BE2C (cell line): ENCODE data around the gene GOPC.

Experiments used
- DNase-seq: peaks from one replicate; pipeline ENCODE4 v3.0.0-alpha.2; 2020
- H3K27me3 ChIP-seq: fragments of 250-450 bp; sonication (Bioruptor Pico); 2 replicates; pipeline ENCODE4 v1.5.1; 2020; ENCODE audit warnings: mild to moderate bottlenecking
- H3K36me3 ChIP-seq: fragments of 250-450 bp; sonication (Bioruptor Pico); 2 replicates; pipeline ENCODE4 v1.5.1; 2020; ENCODE audit warnings: mild to moderate bottlenecking
- H3K4me1 ChIP-seq: fragments of 250-450 bp; sonication (Bioruptor Pico); 2 replicates; pipeline ENCODE4 v1.5.1; 2020
- H3K4me3 ChIP-seq: 2 replicates; pipeline ENCODE4 v1.5.1; 2011; ENCODE audit warnings: low read depth, low read length
- H3K9me3 ChIP-seq: fragments of 250-450 bp; sonication (Bioruptor Pico); 2 replicates; pipeline ENCODE4 v1.5.1; 2020
- TF ChIP-seq, protein P1 (sequence below): IDR thresholded peaks from 2 replicates; pipeline ENCODE4 v1.5.1; 2012; ENCODE audit warnings: mild to moderate bottlenecking, low read depth, low read length

GOPC gene

DNA sequence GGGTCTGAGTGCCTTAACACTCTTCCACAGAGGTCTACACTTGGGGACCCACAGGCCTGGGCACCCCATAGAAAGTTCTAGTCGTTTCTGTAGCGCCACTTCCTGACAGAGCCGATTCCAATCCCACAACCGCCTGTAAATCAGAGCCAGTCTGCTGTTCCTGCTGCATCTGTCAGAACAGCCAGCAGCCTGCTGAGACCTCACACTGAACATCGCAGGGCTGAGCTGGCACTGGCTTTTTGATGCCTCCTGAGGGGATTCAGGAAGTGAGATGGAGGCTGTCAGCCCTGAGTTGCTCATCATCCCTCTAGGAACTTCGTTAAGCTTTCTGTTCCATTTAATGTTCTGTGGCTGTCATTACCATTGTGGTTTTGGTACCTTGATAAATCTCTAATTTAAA lies 71.0 kb downstream of the GOPC start:
- DNase-seq, result no peak

DNA sequence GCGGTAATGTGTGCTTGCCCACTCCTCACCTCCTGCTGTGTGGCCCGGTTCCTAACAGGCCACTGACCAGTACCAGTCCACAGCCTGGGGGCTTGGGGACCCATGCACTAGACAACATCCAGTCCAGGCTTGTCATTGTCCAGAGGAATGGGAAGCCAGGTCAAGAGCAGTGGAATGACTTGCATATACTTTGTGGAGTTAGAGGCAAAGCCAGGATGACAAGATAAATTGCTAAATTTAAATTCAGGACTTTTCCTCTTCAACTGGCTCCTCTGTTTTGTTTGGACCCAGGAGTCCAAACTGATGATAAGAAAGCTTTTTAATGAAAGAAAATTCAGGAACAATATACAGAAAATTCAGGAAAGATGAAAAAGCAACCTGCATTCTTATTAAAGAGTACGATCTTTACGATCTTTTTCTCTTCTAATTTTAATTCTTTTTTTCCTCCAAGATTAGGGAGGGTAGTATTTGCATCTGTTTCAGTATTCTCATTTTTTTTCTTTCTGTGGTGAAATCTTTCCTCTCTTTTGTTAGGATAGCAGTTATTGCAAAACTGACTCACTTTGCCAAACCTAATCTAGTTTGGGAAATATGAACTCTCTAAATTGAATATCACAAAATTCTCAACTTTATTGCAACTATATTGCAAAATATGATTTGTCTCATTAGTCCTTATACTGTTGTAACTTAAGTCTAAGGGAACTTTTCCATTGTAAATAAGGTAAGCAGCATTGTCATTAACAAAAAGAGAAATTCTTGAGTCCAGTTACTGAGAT lies 71.7 kb downstream of the GOPC start:
- Histone ChIP-seq H3K27me3 (no peaks in the 10 kb centered on the region), H3K4me1 (peaks cover 4% of the 10 kb centered on the region; the same call in 1 of the 2 replicates), H3K36me3 (no peaks in the 10 kb centered on the region), H3K9me3 (no peaks in the 10 kb centered on the region), H3K4me3 (no peak overlapping the region)
- DNase-seq, result no peak
- TF ChIP-seq, protein P1, sequence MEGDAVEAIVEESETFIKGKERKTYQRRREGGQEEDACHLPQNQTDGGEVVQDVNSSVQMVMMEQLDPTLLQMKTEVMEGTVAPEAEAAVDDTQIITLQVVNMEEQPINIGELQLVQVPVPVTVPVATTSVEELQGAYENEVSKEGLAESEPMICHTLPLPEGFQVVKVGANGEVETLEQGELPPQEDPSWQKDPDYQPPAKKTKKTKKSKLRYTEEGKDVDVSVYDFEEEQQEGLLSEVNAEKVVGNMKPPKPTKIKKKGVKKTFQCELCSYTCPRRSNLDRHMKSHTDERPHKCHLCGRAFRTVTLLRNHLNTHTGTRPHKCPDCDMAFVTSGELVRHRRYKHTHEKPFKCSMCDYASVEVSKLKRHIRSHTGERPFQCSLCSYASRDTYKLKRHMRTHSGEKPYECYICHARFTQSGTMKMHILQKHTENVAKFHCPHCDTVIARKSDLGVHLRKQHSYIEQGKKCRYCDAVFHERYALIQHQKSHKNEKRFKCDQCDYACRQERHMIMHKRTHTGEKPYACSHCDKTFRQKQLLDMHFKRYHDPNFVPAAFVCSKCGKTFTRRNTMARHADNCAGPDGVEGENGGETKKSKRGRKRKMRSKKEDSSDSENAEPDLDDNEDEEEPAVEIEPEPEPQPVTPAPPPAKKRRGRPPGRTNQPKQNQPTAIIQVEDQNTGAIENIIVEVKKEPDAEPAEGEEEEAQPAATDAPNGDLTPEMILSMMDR, result no peak

More for the DNA sequence above, 71.0 kb downstream of the GOPC start:
- Histone ChIP-seq H3K9me3 (no peaks in the 10 kb centered on the region), H3K36me3 (no peaks in the 10 kb centered on the region), H3K4me1 (peaks cover 4% of the 10 kb centered on the region; the same call in 1 of the 2 replicates), H3K4me3 (no peak overlapping the region), H3K27me3 (no peaks in the 10 kb centered on the region)
- TF ChIP-seq, protein P1, result no peak

DNA sequence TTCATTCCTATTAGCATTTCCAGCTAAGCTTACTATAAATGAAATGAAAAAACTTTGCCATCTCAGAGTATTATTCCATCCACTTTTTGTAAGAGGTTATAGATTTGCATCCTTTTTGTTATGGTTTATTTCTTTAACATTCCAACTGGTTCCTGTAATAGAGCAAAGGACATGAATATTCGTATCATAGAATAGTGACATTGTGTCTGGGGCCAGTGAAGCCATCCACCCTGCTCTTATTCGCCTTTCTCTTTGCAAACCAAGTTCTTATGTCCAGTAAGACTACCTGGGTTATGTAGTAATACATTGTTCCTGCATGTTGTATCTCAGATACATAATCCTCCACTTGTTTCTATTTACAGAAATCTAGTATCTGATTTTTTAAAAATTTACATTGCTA lies 76.7 kb downstream of the GOPC start:
- Histone ChIP-seq H3K36me3 (no peaks in the 10 kb centered on the region; the same call in 1 of the 2 replicates), H3K27me3 (no peaks in the 10 kb centered on the region), H3K9me3 (no peaks in the 10 kb centered on the region), H3K4me3 (no peak overlapping the region), H3K4me1 (peaks cover 16% of the 10 kb centered on the region; the same call in 1 of the 2 replicates)
- TF ChIP-seq, protein P1, result no peak
- no peak for DNase-seq

DNA sequence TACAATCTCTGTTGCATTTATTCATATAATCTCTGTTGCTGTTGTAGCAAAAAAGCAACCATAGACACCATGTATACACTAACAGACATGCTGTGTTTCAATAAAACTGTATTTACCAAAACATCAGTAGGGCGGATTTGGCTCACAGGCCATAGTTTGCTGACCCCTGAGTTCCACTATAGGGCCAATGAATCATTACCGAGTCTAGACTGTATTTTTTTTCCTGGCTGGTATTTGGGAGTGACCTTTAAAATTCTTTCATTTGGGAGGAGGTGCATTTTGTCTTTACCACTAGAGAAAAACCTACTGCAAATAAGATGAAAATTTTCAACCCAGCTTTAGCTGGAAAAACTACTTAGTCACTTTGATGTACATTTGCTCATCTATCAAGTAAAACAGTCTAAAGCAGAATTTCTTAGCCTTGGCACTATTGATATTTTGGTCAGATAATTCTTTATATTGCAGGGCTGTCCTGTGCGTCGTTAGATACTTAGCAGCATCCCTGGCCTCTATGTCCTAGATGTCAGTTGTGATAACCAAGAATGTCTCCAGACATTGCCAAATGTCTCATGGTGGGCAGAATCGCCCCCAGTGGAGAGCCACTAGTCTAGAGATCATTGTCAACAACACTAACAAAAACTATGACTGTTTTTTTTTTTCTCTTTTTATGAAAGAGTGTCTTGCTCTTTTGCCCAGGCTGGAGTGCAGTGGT lies 80.4 kb downstream of the GOPC start:
- Histone ChIP-seq H3K4me3 (no peak overlapping the region), H3K4me1 (peaks cover 16% of the 10 kb centered on the region; the same call in 1 of the 2 replicates), H3K9me3 (no peaks in the 10 kb centered on the region), H3K27me3 (no peaks in the 10 kb centered on the region), H3K36me3 (no peaks in the 10 kb centered on the region; the same call in 1 of the 2 replicates)
- TF ChIP-seq, protein P1, result no peak
- DNase-seq, result no peak

DNA sequence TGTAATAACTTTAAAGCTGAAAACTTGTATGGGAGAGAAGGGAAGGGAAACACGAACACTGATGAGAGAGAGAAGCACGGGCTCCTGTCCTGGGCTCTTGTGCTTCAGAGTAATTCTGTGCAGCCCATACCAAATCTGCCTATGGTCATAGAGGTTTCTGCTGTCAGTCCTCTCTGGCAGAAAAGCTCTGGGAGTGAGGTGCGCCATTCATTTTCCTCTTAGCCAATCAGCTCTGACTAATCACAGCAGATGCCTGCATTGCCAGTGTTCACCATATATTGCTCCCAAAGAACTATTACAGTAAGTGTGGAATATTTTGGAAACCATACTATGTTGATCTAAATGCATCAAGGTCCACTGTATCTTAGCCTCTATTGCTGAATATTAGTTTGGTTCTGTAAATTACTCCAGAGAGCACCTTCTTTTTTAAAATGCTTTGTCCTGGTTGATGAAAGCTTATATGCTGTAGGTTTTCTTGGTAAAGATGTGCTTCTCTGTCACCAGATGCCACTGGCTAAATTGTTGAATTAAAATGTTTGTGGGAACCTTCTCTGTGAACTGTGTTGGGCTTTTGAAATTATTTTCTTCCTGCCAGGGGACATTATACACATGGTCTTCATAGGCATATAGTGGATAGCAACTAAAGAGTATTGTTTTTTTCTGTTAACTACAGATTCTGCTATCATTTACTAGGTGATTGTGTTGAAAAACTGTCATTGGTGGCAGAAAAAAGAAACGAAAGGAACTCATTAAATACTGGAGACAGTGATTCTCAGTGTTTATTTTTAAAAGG lies 81.5 kb downstream of the GOPC start:
- no peak for DNase-seq
- Histone ChIP-seq H3K27me3 (no peaks in the 10 kb centered on the region), H3K36me3 (no peaks in the 10 kb centered on the region; the same call in 1 of the 2 replicates), H3K4me1 (peaks cover 12% of the 10 kb centered on the region; the same call in 1 of the 2 replicates), H3K4me3 (no peak overlapping the region), H3K9me3 (no peaks in the 10 kb centered on the region)
- TF ChIP-seq, protein P1, result no peak
